Measurements from ENCODE around the gene MFAP3. TPM values are rescaled to one million over a fixed set of nuclear protein-coding genes. Genes with fewer than 3 reads are reported as not detected.

MFAP3 gene
- total and polyA plus RNA-seq, 5 donors from 2014 or later: 3.4 to 15.2 (median 6.4) TPM

- peaks cover 27 to 54% (median 50%) of the 10 kb centered on the region in 4 donors for H3K4me1 Mint-ChIP-seq
- H3K4me1 ChIP-seq (ENCODE audit: control insufficient read depth, insufficient read depth, low read length, poor library complexity, severe bottlenecking): peaks cover 7% of the 10 kb centered on the region
- H3K27me3 Mint-ChIP-seq: no peaks in the 10 kb centered on the region
- no peak overlapping the region for H3K27ac ChIP-seq (ENCODE audit: insufficient read depth, low read length, poor library complexity, severe bottlenecking)
- H3K9me3 Mint-ChIP-seq: no peaks in the 10 kb centered on the region
- H3K4me3 Mint-ChIP-seq: no peak overlapping the region
- no peak overlapping the region for H3K27ac Mint-ChIP-seq
- no peaks in the 10 kb centered on the region for H3K9me3 ChIP-seq (ENCODE audit: control insufficient read depth in 2 of 2, low read length in 2 of 2)
- peaks cover 45% of the 10 kb centered on the region for H3K36me3 Mint-ChIP-seq
- DNase-seq (no peak), ATAC-seq (ENCODE audit: low read depth in 2 of 2) (no peak)
- H3K4me3 ChIP-seq (ENCODE audit: low read depth, low read length): no peak overlapping the region
- peaks cover 37% of the 10 kb centered on the region for H3K36me3 ChIP-seq (ENCODE audit: control insufficient read depth, insufficient read depth, low read length)
- H3K27me3 ChIP-seq (ENCODE audit: control insufficient read depth, insufficient read depth, low read length): no peaks in the 10 kb centered on the region
Observed at GRCh38 chr5:154049636-154050035, 10.9 kb downstream of the MFAP3 start.

- Histone ChIP-seq H3K4me3 (ENCODE audit: low read depth, low read length) (no peak overlapping the region), H3K36me3 (ENCODE audit: control insufficient read depth, insufficient read depth, low read length) (peaks cover 32% of the 10 kb centered on the region), H3K27me3 (ENCODE audit: control insufficient read depth, insufficient read depth, low read length) (no peaks in the 10 kb centered on the region), H3K9me3 (ENCODE audit: control insufficient read depth in 2 of 2, low read length in 2 of 2) (no peaks in the 10 kb centered on the region), H3K27ac (ENCODE audit: insufficient read depth, low read length, poor library complexity, severe bottlenecking) (no peak overlapping the region), H3K4me1 (ENCODE audit: control insufficient read depth, insufficient read depth, low read length, poor library complexity, severe bottlenecking) (no peaks in the 10 kb centered on the region)
- DNase-seq (peak in 1 of 3 donors; percentile 51), ATAC-seq (ENCODE audit: low read depth in 2 of 2) (no peak)
- peak overlapping the region in 1 of 4 donors; percentile 6 for H3K4me3 Mint-ChIP-seq
- H3K27me3 Mint-ChIP-seq: no peaks in the 10 kb centered on the region
- peaks cover 46% of the 10 kb centered on the region for H3K36me3 Mint-ChIP-seq
- H3K4me1 Mint-ChIP-seq: peaks cover 16 to 40% (median 34%) of the 10 kb centered on the region in 4 donors
- H3K27ac Mint-ChIP-seq: peak overlapping the region in 1 of 3 donors; percentile 23
- H3K9me3 Mint-ChIP-seq: no peaks in the 10 kb centered on the region
Observed at GRCh38 chr5:154053468-154053867, 14.7 kb downstream of the MFAP3 start.

GRCh38 chr5:154055201-154055600, 16.4 kb downstream of the MFAP3 start:
- H3K27ac Mint-ChIP-seq: no peak overlapping the region
- Histone ChIP-seq H3K27ac (ENCODE audit: insufficient read depth, low read length, poor library complexity, severe bottlenecking) (no peak overlapping the region), H3K4me1 (ENCODE audit: control insufficient read depth, insufficient read depth, low read length, poor library complexity, severe bottlenecking) (no peaks in the 10 kb centered on the region), H3K27me3 (ENCODE audit: control insufficient read depth, insufficient read depth, low read length) (no peaks in the 10 kb centered on the region), H3K9me3 (ENCODE audit: control insufficient read depth in 2 of 2, low read length in 2 of 2) (no peaks in the 10 kb centered on the region), H3K4me3 (ENCODE audit: low read depth, low read length) (no peak overlapping the region), H3K36me3 (ENCODE audit: control insufficient read depth, insufficient read depth, low read length) (peaks cover 24% of the 10 kb centered on the region)
- ATAC-seq (ENCODE audit: low read depth in 2 of 2) (no peak), DNase-seq (no peak)
- H3K4me3 Mint-ChIP-seq: no peak overlapping the region
- no peaks in the 10 kb centered on the region for H3K9me3 Mint-ChIP-seq
- no peaks in the 10 kb centered on the region for H3K27me3 Mint-ChIP-seq
- peaks cover 36% of the 10 kb centered on the region for H3K36me3 Mint-ChIP-seq
- peaks cover 12 to 44% (median 34%) of the 10 kb centered on the region in 4 donors for H3K4me1 Mint-ChIP-seq

GRCh38 chr5:154058055-154059038, 19.6 kb downstream of the MFAP3 start:
- DNase-seq (no peak), ATAC-seq (ENCODE audit: low read depth in 2 of 2) (no peak)
- H3K27me3 Mint-ChIP-seq: no peaks in the 10 kb centered on the region
- no peak overlapping the region for H3K27ac ChIP-seq (ENCODE audit: insufficient read depth, low read length, poor library complexity, severe bottlenecking)
- H3K4me3 Mint-ChIP-seq: no peak overlapping the region
- peaks cover 15% of the 10 kb centered on the region for H3K36me3 Mint-ChIP-seq
- H3K4me1 ChIP-seq (ENCODE audit: control insufficient read depth, insufficient read depth, low read length, poor library complexity, severe bottlenecking): no peaks in the 10 kb centered on the region
- no peaks in the 10 kb centered on the region for H3K9me3 ChIP-seq (ENCODE audit: control insufficient read depth in 2 of 2, low read length in 2 of 2)
- H3K36me3 ChIP-seq (ENCODE audit: control insufficient read depth, insufficient read depth, low read length): peaks cover 12% of the 10 kb centered on the region
- H3K4me1 Mint-ChIP-seq: peaks cover 6 to 39% (median 21%) of the 10 kb centered on the region in 4 donors
- H3K27ac Mint-ChIP-seq: peak overlapping the region; percentile 27 to 75 (median 74)
- H3K9me3 Mint-ChIP-seq: no peaks in the 10 kb centered on the region
- no peak overlapping the region for H3K4me3 ChIP-seq (ENCODE audit: low read depth, low read length)
- no peaks in the 10 kb centered on the region for H3K27me3 ChIP-seq (ENCODE audit: control insufficient read depth, insufficient read depth, low read length)

GRCh38 chr5:154059039-154059430, 20.3 kb downstream of the MFAP3 start:
- peaks cover 6 to 34% (median 16%) of the 10 kb centered on the region in 4 donors for H3K4me1 Mint-ChIP-seq
- H3K27ac Mint-ChIP-seq: peak overlapping the region; percentile 52 to 75 (median 74)
- ATAC-seq (ENCODE audit: low read depth in 2 of 2) (no peak), DNase-seq (peak in 1 of 3 donors; percentile 38)
- no peaks in the 10 kb centered on the region for H3K27me3 ChIP-seq (ENCODE audit: control insufficient read depth, insufficient read depth, low read length)
- H3K4me3 ChIP-seq (ENCODE audit: low read depth, low read length): no peak overlapping the region
- H3K27me3 Mint-ChIP-seq: no peaks in the 10 kb centered on the region
- H3K9me3 Mint-ChIP-seq: no peaks in the 10 kb centered on the region
- no peak overlapping the region for H3K27ac ChIP-seq (ENCODE audit: insufficient read depth, low read length, poor library complexity, severe bottlenecking)
- no peaks in the 10 kb centered on the region for H3K9me3 ChIP-seq (ENCODE audit: control insufficient read depth in 2 of 2, low read length in 2 of 2)
- peaks cover 9% of the 10 kb centered on the region for H3K36me3 ChIP-seq (ENCODE audit: control insufficient read depth, insufficient read depth, low read length)
- H3K36me3 Mint-ChIP-seq: peaks cover 11% of the 10 kb centered on the region
- H3K4me3 Mint-ChIP-seq: no peak overlapping the region
- H3K4me1 ChIP-seq (ENCODE audit: control insufficient read depth, insufficient read depth, low read length, poor library complexity, severe bottlenecking): no peaks in the 10 kb centered on the region

- Mint-ChIP-seq H3K9me3 (no peaks in the 10 kb centered on the region), H3K27ac (peak overlapping the region in 2 of 3 donors; percentile 32 to 59), H3K27me3 (no peaks in the 10 kb centered on the region), H3K4me3 (no peak overlapping the region), H3K36me3 (peaks cover 8% of the 10 kb centered on the region), H3K4me1 (peaks cover 6 to 32% (median 14%) of the 10 kb centered on the region in 4 donors)
- Histone ChIP-seq H3K27me3 (ENCODE audit: control insufficient read depth, insufficient read depth, low read length) (no peaks in the 10 kb centered on the region), H3K36me3 (ENCODE audit: control insufficient read depth, insufficient read depth, low read length) (peaks cover 5% of the 10 kb centered on the region), H3K9me3 (ENCODE audit: control insufficient read depth in 2 of 2, low read length in 2 of 2) (no peaks in the 10 kb centered on the region), H3K27ac (ENCODE audit: insufficient read depth, low read length, poor library complexity, severe bottlenecking) (no peak overlapping the region), H3K4me3 (ENCODE audit: low read depth, low read length) (no peak overlapping the region), H3K4me1 (ENCODE audit: control insufficient read depth, insufficient read depth, low read length, poor library complexity, severe bottlenecking) (no peaks in the 10 kb centered on the region)
- DNase-seq (peak in 1 of 3 donors; percentile 19), ATAC-seq (ENCODE audit: low read depth in 2 of 2) (no peak)
Observed at GRCh38 chr5:154059583-154059982, 20.8 kb downstream of the MFAP3 start.

GRCh38 chr5:154060606-154061005, 21.8 kb downstream of the MFAP3 start:
- Mint-ChIP-seq H3K9me3 (no peaks in the 10 kb centered on the region), H3K27me3 (no peaks in the 10 kb centered on the region), H3K4me1 (peaks cover 6 to 28% (median 14%) of the 10 kb centered on the region in 4 donors), H3K36me3 (peaks cover 2% of the 10 kb centered on the region), H3K27ac (no peak overlapping the region), H3K4me3 (no peak overlapping the region)
- no peak for DNase-seq
- no peak for ATAC-seq (ENCODE audit: low read depth in 2 of 2)
- no peaks in the 10 kb centered on the region for H3K9me3 ChIP-seq (ENCODE audit: control insufficient read depth in 2 of 2, low read length in 2 of 2)
- no peaks in the 10 kb centered on the region for H3K4me1 ChIP-seq (ENCODE audit: control insufficient read depth, insufficient read depth, low read length, poor library complexity, severe bottlenecking)
- no peaks in the 10 kb centered on the region for H3K27me3 ChIP-seq (ENCODE audit: control insufficient read depth, insufficient read depth, low read length)
- H3K36me3 ChIP-seq (ENCODE audit: control insufficient read depth, insufficient read depth, low read length): peaks cover 3% of the 10 kb centered on the region
- no peak overlapping the region for H3K27ac ChIP-seq (ENCODE audit: insufficient read depth, low read length, poor library complexity, severe bottlenecking)
- no peak overlapping the region for H3K4me3 ChIP-seq (ENCODE audit: low read depth, low read length)

Data from CD4-positive, CD25-positive, alpha-beta regulatory T cell (primary cell).